Measurements from ENCODE around the gene TYK2. TPM values are rescaled to one million over a fixed set of nuclear protein-coding genes. Genes with fewer than 3 reads are reported as not detected.

TYK2 gene
- total and polyA plus RNA-seq, 9 of the 15 experiments (the other 6 are each of a cell fraction or from before 2014, with no cell fraction given), result 15.0 to 182 (median 85.9) TPM

- FAIRE-seq (no peak), ATAC-seq (no peak), DNase-seq (ENCODE audit: extremely low read depth in 1 of 4, low spot score in 3 of 4) (peak in 1 of 4 experiments; percentile 13)
- in situ Hi-C loops (cut with MboI) (no loop called here), intact Hi-C loops (cut with micrococcal nuclease) (no loop called here)
- no peak overlapping the region for H3K4me2 ChIP-seq (ENCODE audit: insufficient read depth, low read length)
- H2AFZ ChIP-seq (ENCODE audit: low read depth, low read length), result no peak overlapping the region
- no TSS peak for BruUV-seq (replicated peaks)
- no peaks in the 10 kb centered on the region for H3K9me3 ChIP-seq (replicated peaks; ENCODE audit: control insufficient read depth, insufficient read depth, low read depth, low read length)
- ChIA-PET POLR2A (interaction anchor here (1.1 kb wide), 1 partner anchor 103 kb away, joined by 3 read pairs; the partner anchor contains the start of gene ICAM5), CTCF (ENCODE audit: low intra/inter-chr PET ratio) (interaction anchor here (0.7 kb wide), 1 partner anchor 134 kb away, joined by 3 read pairs; no protein-coding TSS in a partner anchor)
- no peaks in the 10 kb centered on the region for H3K27me3 ChIP-seq (ENCODE audit: control insufficient read depth in 2 of 2, insufficient read depth in 2 of 2, low read length in 2 of 2)
- H3K4me3 ChIP-seq, result no peak overlapping the region
- peaks cover 0 to 10% of the 10 kb centered on the region in 2 experiments; a peak in 3 of 5 replicates for H3K4me1 ChIP-seq (replicated peaks in 1 of 2; ENCODE audit: control insufficient read depth in 2 of 2, insufficient read depth in 2 of 2, low read length in 2 of 2)
- H3K79me2 ChIP-seq (ENCODE audit: control insufficient read depth, insufficient read depth, low read length), result peaks cover 18% of the 10 kb centered on the region
- peaks cover 79% of the 10 kb centered on the region; the same call in 2 of the 3 replicates for H3K36me3 ChIP-seq (ENCODE audit: control insufficient read depth, insufficient read depth, low read length)
- H3K9me1 ChIP-seq (ENCODE audit: control insufficient read depth, insufficient read depth, low read length), result no peaks in the 10 kb centered on the region
- WGBS (ENCODE audit: insufficient coverage, low coverage, missing lambda C conversion rate), result 80% methylated on average over 4 of the region's 24 CpGs
- peaks cover 9% of the 10 kb centered on the region; the same call in 1 of the 2 replicates for H4K20me1 ChIP-seq (replicated peaks; ENCODE audit: control insufficient read depth, insufficient read depth, low read length)
- H3K9ac ChIP-seq (ENCODE audit: insufficient read depth in 1 of 2, low read depth in 2 of 2, low read length in 2 of 2), result no peak overlapping the region
- no peak overlapping the region for H3K27ac ChIP-seq (ENCODE audit: extremely low read depth, low read depth, low read length)
- TF ChIP-seq ZBTB49 (CRISPR knock-in tag; IDR thresholded peaks at IDR 0.05; ENCODE audit: borderline replicate concordance), result no peak
- 0 out of 2 replicates have a peak, but pooled peaks have one; percentile 31 for TF ChIP-seq POLR2G (IDR thresholded peaks at IDR 0.05; ENCODE audit: low read depth, low read length)
- TF ChIP-seq ARID4B (CRISPR knock-in tag; IDR thresholded peaks at IDR 0.05), result no peak
- TF ChIP-seq PHB2 (IDR thresholded peaks at IDR 0.05; ENCODE audit: low read depth), result no peak
- TF ChIP-seq RBFOX2 (IDR thresholded peaks at IDR 0.05; ENCODE audit: low read depth, low read length), result peak; percentile 41; the same call in 1 of the 2 replicates
- peak; percentile 53; the same call in 1 of the 2 replicates for TF ChIP-seq ZBTB33 (CRISPR knock-in tag; IDR thresholded peaks at IDR 0.05)
- no peak for TF ChIP-seq MCM2 (IDR thresholded peaks at IDR 0.05; ENCODE audit: low read depth)
- no peak for TF ChIP-seq MYBL2 (IDR thresholded peaks at IDR 0.05; ENCODE audit: low read depth)
- no peak for TF ChIP-seq MYBL2 (CRISPR knock-in tag; IDR thresholded peaks at IDR 0.05; ENCODE audit: borderline replicate concordance)
- no peak for TF ChIP-seq NFIX (CRISPR knock-in tag; IDR thresholded peaks at IDR 0.05; ENCODE audit: low read depth)
- TF ChIP-seq KLF13 (tag; IDR thresholded peaks at IDR 0.05; ENCODE audit: borderline replicate concordance, low read depth), result no peak
- no peak for TF ChIP-seq RCOR1 (IDR thresholded peaks at IDR 0.05; ENCODE audit: borderline replicate concordance in 1 of 2, low read depth in 2 of 2, low read length in 2 of 2)
- no peak for TF ChIP-seq EP300 (IDR thresholded peaks at IDR 0.05; ENCODE audit: low read length)
- no peak for TF ChIP-seq POLR2AphosphoS2 (IDR thresholded peaks at IDR 0.05; ENCODE audit: low read length)
Observed at GRCh38 chr19:10393137-10393536, 12.8 kb upstream of the TYK2 start.

All from K562 (cell line).